ENCODE results near the gene CACYBP. TPM values are rescaled to one million over a fixed set of nuclear protein-coding genes. Genes with fewer than 3 reads are reported as not detected.

Gene CACYBP
- total and polyA plus RNA-seq, 2 of the 8 experiments (the other 6 are each of a cell fraction or from before 2014, with no cell fraction given), result 28.3 to 247 TPM

DNA sequence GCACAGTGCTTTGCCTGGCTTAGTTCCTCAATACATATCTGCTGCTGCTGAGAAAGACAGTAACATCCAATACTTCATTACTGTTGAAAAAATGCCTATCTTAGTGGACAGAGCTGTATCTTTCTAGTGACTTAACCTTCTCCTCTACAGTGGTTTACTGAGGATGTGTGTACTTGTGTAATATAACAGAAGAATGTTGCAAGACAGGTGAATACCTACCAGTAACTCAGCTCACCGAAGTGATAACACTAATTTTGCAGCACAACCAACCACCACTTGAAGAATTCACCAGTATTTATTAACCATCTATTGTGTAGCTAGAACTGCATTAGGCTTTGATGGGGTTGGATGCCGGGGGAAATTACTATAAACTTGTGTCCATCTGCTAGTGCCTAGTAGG is 51.2 kb downstream of the CACYBP start:
- no peak overlapping the region for H2BK15ac ChIP-seq (ENCODE audit: low read length)
- no peak overlapping the region for H2AK5ac ChIP-seq (ENCODE audit: low read depth, low read length)
- no peak overlapping the region for H3K23ac ChIP-seq (ENCODE audit: insufficient read length)
- no peaks in the 10 kb centered on the region for H4K20me1 ChIP-seq (replicated peaks in 1 of 2; ENCODE audit: control insufficient read depth in 1 of 2, insufficient read depth in 2 of 2, low read length in 2 of 2)
- TF ChIP-seq CREB1 (IDR thresholded peaks at IDR 0.05) (no peak), SUZ12 (IDR thresholded peaks at IDR 0.05; ENCODE audit: low read length) (no peak), BACH1 (IDR thresholded peaks at IDR 0.05; ENCODE audit: low read length) (no peak), SP2 (IDR thresholded peaks at IDR 0.05; ENCODE audit: low read length) (no peak), SRF (IDR thresholded peaks at IDR 0.05; ENCODE audit: low read depth, low read length) (no peak), FOSL1 (IDR thresholded peaks at IDR 0.05; ENCODE audit: insufficient read depth, low read depth, low read length) (no peak)
- TF ChIP-seq, protein P1, sequence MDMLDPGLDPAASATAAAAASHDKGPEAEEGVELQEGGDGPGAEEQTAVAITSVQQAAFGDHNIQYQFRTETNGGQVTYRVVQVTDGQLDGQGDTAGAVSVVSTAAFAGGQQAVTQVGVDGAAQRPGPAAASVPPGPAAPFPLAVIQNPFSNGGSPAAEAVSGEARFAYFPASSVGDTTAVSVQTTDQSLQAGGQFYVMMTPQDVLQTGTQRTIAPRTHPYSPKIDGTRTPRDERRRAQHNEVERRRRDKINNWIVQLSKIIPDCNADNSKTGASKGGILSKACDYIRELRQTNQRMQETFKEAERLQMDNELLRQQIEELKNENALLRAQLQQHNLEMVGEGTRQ (IDR thresholded peaks at IDR 0.05; ENCODE audit: low read length), result no peak
- TF ChIP-seq, protein P2, sequence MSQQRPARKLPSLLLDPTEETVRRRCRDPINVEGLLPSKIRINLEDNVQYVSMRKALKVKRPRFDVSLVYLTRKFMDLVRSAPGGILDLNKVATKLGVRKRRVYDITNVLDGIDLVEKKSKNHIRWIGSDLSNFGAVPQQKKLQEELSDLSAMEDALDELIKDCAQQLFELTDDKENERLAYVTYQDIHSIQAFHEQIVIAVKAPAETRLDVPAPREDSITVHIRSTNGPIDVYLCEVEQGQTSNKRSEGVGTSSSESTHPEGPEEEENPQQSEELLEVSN (IDR thresholded peaks at IDR 0.05), result no peak
- DNase-seq (ENCODE audit: low read depth in 1 of 2, low spot score in 2 of 2) (no peak), FAIRE-seq (no peak)
- no peak overlapping the region for H4K5ac ChIP-seq (ENCODE audit: insufficient read length, low read depth, low read length)
- H3K4ac ChIP-seq (replicated peaks; ENCODE audit: insufficient read length, low read depth, low read length), result no peak overlapping the region
- 94% methylated on average over 2 of the region's 2 CpGs; no CpG with 5 or more reads in 1 of the 2 experiments for WGBS, 2 experiments (ENCODE audit: extremely low coverage in 1 of 2, insufficient coverage in 1 of 2, insufficient read length in 1 of 2, insufficient replicate concordance in 2 of 2, low coverage in 1 of 2, low lambda C conversion rate in 2 of 2, missing lambda C conversion rate in 1 of 2)
- no peak overlapping the region for H2BK120ac ChIP-seq (replicated peaks; ENCODE audit: low read depth, low read length)
- H4K91ac ChIP-seq (replicated peaks; ENCODE audit: insufficient read length, low read length), result no peak overlapping the region
- H3K4me2 ChIP-seq (ENCODE audit: insufficient read depth in 1 of 2, low read depth in 2 of 2, low read length in 2 of 2), result no peak overlapping the region
- no peak overlapping the region for H3K9ac ChIP-seq (replicated peaks in 1 of 4; ENCODE audit: extremely low read depth in 1 of 4, low read depth in 3 of 4, low read length in 3 of 4)
- no peaks in the 10 kb centered on the region for H3K27me3 ChIP-seq (replicated peaks in 1 of 4; ENCODE audit: control insufficient read depth in 3 of 4, extremely low read depth in 1 of 4, insufficient read depth in 3 of 4, low read length in 3 of 4)
- H3K79me1 ChIP-seq (ENCODE audit: low read depth, low read length), result no peaks in the 10 kb centered on the region
- H2AFZ ChIP-seq (ENCODE audit: low read length), result no peak overlapping the region
- POLR2A ChIA-PET (ENCODE audit: partially characterized antibody), result no interaction called here
- no peaks in the 10 kb centered on the region for H3K4me1 ChIP-seq (replicated peaks in 1 of 4; ENCODE audit: control insufficient read depth in 3 of 4, insufficient read depth in 4 of 4, low read length in 3 of 4)
- no peaks in the 10 kb centered on the region for H3K9me3 ChIP-seq (ENCODE audit: insufficient read depth in 2 of 2, low read depth in 1 of 2, low read length in 1 of 2)
- no peak overlapping the region for H4K8ac ChIP-seq (ENCODE audit: extremely low read depth, insufficient read depth, low read length)
- no peak overlapping the region for H2BK5ac ChIP-seq (ENCODE audit: low read depth, low read length)
- H3K27ac ChIP-seq (ENCODE audit: low read depth, low read length), result no peak overlapping the region
- no peak overlapping the region for H3K4me3 ChIP-seq (ENCODE audit: extremely low read depth in 1 of 4, insufficient read depth in 2 of 4, low read depth in 3 of 4, low read length in 4 of 4)
- H3K36me3 ChIP-seq (ENCODE audit: control insufficient read depth in 2 of 4, insufficient read depth in 4 of 4, low read length in 3 of 4), result no peaks in the 10 kb centered on the region
- H2BK12ac ChIP-seq (ENCODE audit: low read depth, low read length), result no peak overlapping the region
- CTCF ChIA-PET (ENCODE audit: partially characterized antibody), result interaction anchor here (0.5 to 1.6 kb wide), 8 partner anchors 21 to 292 kb away, joined by 3 to 7 read pairs (median 3); no protein-coding TSS in a partner anchor
- no peaks in the 10 kb centered on the region for H3K79me2 ChIP-seq (ENCODE audit: control insufficient read depth in 1 of 2, insufficient read depth in 2 of 2, low read length in 2 of 2)
- no peaks in the 10 kb centered on the region; the same call in 1 of the 2 replicates for H3K23me2 ChIP-seq (ENCODE audit: low read depth, low read length)
- no peak overlapping the region for H3K56ac ChIP-seq (replicated peaks; ENCODE audit: insufficient read length, low read depth, low read length)
- H2BK20ac ChIP-seq (ENCODE audit: low read length), result no peak overlapping the region
- no peak overlapping the region for H3K18ac ChIP-seq (ENCODE audit: extremely low read depth, low read length)
- no peak overlapping the region for H3K14ac ChIP-seq (ENCODE audit: insufficient read length)
